GM21825 (cell line): ENCODE measurements around the gene PDZD2.

Experiments used
- ATAC-seq: cut with Tn5 transposase; IDR thresholded peaks from one replicate; pipeline ENCODE4 v1.9.1; 2021; ENCODE audit warnings: mild to moderate bottlenecking, moderate library complexity; ENCODE audit not compliant: unreplicated experiment

Gene PDZD2

GRCh38 chr5:31911291-31912265 is 272.6 kb downstream of the PDZD2 start:
- ATAC-seq = no peak

GRCh38 chr5:31913808-31914207 is 274.9 kb downstream of the PDZD2 start:
- ATAC-seq = no peak

- no peak for ATAC-seq
Observed at GRCh38 chr5:31916327-31916726, 277.4 kb downstream of the PDZD2 start.

- no peak for ATAC-seq
Observed at GRCh38 chr5:31918739-31919138, 279.8 kb downstream of the PDZD2 start.

- ATAC-seq = no peak
Observed at GRCh38 chr5:31921852-31922305, 282.9 kb downstream of the PDZD2 start.

- ATAC-seq = no peak
Observed at GRCh38 chr5:31924005-31924404, 285.1 kb downstream of the PDZD2 start.

- no peak for ATAC-seq
Observed at GRCh38 chr5:31931874-31932273, 292.9 kb downstream of the PDZD2 start.

- ATAC-seq = no peak
Observed at GRCh38 chr5:31934156-31934555, 295.2 kb downstream of the PDZD2 start.

- ATAC-seq = no peak
Observed at GRCh38 chr5:31935496-31936369, 296.8 kb downstream of the PDZD2 start.

- ATAC-seq = no peak
Observed at GRCh38 chr5:31936683-31937082, 297.8 kb downstream of the PDZD2 start.

GRCh38 chr5:31937226-31937625 is 298.3 kb downstream of the PDZD2 start:
- ATAC-seq = no peak

- no peak for ATAC-seq
Observed at GRCh38 chr5:31937703-31938102, 298.8 kb downstream of the PDZD2 start.

- ATAC-seq = no peak
Observed at GRCh38 chr5:31939151-31939550, 300.2 kb downstream of the PDZD2 start.

- no peak for ATAC-seq
Observed at GRCh38 chr5:31941151-31941755, 302.3 kb downstream of the PDZD2 start.

- ATAC-seq = no peak
Observed at GRCh38 chr5:31942546-31942945, 303.6 kb downstream of the PDZD2 start.

- no peak for ATAC-seq
Observed at GRCh38 chr5:31944684-31945445, 305.9 kb downstream of the PDZD2 start.

- ATAC-seq = no peak
Observed at GRCh38 chr5:31948006-31948405, 309.1 kb downstream of the PDZD2 start.

GRCh38 chr5:31952067-31952466 is 313.1 kb downstream of the PDZD2 start:
- no peak for ATAC-seq

- ATAC-seq = no peak
Observed at GRCh38 chr5:31954091-31954490, 315.2 kb downstream of the PDZD2 start.

- no peak for ATAC-seq
Observed at GRCh38 chr5:31957151-31957550, 318.2 kb downstream of the PDZD2 start.
